Neural progenitor cell (in vitro differentiated cells): Measurements from ENCODE around the gene RPP14.

Source experiments
- CTCF ChIP-seq: fragments of 200-600 bp; sonication (generic); IDR thresholded peaks from 2 replicates; pipeline ENCODE4 v1.5.1; 2017; ENCODE audit warnings: antibody characterized with exemption, mild to moderate bottlenecking
- EZH2phosphoT487 ChIP-seq: fragments of 200-600 bp; sonication (generic); IDR thresholded peaks from 2 replicates; pipeline ENCODE4 v1.6.1; 2017; ENCODE audit warnings: antibody characterized with exemption

GRCh38 chr3:58351920-58352319 lies 45.9 kb downstream of the RPP14 start:
- TF ChIP-seq CTCF: no peak
- no peak for TF ChIP-seq EZH2phosphoT487
